Amygdala (tissue), 56 donors: ENCODE results near the gene CDK13.
"Not testable (repeated sequence)": the region's sequence is repeated elsewhere in the genome, so short reads cannot be mapped to it uniquely, and the experiment has no call there.

ENCODE experiments used
- DNase-seq, 56 donors: peaks; one replicate each; lab custom pipeline; 2025; lab: John Stamatoyannopoulos, UW

Gene CDK13

DNA sequence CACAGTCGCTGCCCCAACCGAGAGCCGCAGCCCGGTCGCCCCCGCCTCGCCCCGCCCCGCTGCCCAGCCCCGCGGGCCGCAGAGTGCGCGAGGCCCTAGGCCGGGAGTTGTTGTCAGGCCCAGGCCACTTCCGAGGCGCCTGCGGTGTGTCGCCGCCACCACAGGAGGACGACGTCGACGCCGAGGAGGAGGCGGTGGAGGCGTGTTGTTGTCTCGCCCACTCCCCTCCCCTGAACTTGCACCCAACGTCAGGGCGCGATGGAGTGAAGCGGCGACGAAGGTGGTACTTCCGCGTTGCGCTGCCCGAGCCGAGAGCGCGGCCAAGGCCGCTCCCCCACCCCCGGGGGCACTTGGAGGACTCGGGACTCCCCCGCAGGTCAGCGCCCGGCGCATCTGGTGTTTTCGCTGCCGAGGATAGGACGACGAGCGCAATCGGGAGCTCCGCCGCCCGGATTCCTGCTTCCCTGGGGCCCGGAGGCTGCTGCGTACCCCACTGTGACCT lies at the start of gene CDK13:
TSS of gene CDK13 (plus strand) at position 286 of the 502 bp plus-strand sequence. CDS start 386 bp downstream, outside the sequence.
- peak in 50 of 56 donors; percentile 9 to 89 (median 76) for DNase-seq

DNA sequence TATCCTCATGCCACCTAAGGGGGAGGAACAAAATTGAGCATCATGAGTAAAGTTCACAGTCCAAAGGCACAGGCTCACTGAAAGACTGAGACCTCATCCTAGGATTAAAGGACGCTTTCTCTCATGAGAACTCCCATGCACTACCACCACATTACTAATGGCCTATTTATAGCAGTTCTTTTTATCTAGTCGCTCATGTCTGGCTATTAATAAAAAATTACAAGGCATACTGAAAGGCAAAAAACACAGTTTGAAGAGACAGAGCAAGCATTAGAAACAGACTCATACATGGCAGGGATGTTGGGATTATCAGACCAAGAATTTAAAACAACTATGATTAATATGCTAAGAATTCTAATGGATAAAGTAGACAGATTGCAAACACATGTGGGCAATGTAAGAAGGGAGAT lies 46.0 kb upstream of the CDK13 start:
- DNase-seq, result no peak

DNA sequence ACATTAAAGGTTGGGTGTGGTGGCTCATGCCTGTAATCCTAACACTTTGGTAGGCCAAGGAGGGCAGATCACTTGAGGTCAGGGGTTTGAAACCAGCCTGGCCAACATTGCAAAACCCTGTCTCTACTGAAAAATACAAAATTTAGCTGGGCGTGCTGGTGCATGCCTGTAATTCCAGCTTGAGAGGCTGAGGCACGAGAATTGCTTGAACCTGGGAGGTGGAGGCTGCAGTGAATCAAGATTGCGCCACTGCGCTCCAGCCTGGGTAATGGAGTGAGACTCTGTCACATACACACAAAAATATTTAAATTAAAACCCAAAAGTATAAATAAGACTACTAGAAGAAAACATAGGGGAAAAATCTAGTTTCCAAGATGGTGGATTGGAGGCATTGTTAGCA lies 41.9 kb upstream of the CDK13 start:
- no peak for DNase-seq

DNA sequence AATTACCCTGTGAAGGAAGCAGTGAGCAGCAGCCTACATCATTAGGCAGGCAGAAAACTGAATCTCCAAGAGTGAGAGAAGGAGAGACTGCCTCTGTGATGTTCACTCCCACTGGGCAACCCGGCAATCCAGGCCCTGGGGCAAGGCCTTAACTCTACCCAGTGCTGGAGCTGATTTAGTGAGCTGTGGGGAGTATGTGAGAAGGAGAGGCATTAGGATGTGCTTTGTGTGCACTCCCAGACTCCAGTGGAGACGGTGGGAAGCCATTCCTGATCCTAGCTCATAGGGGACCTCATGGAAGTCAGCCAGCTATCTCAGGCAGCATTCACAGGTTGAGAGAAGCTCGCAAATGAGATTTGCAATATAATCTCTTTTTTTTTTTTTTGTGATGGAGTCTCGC lies 41.1 kb upstream of the CDK13 start:
- DNase-seq, result no peak

DNA sequence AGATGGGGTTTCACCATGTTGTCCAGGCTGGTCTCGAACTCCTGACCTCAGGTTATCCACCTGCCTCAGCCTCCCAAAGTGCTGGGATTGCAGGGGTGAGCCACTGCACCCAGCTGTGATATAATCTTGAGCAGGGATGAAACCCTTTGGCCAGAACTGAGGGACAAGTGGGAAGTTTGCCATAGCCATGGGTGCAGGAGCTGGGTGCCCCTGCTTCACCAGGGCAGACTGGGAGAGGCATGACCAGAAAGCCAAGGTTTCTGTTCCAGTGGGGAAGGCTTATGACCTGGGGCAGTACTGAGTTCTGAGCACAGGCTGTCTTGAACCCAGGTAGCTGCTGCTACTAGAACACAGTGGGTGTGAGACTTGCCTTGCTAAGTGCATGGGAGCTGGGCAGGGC lies 40.5 kb upstream of the CDK13 start:
- DNase-seq, result no peak

DNA sequence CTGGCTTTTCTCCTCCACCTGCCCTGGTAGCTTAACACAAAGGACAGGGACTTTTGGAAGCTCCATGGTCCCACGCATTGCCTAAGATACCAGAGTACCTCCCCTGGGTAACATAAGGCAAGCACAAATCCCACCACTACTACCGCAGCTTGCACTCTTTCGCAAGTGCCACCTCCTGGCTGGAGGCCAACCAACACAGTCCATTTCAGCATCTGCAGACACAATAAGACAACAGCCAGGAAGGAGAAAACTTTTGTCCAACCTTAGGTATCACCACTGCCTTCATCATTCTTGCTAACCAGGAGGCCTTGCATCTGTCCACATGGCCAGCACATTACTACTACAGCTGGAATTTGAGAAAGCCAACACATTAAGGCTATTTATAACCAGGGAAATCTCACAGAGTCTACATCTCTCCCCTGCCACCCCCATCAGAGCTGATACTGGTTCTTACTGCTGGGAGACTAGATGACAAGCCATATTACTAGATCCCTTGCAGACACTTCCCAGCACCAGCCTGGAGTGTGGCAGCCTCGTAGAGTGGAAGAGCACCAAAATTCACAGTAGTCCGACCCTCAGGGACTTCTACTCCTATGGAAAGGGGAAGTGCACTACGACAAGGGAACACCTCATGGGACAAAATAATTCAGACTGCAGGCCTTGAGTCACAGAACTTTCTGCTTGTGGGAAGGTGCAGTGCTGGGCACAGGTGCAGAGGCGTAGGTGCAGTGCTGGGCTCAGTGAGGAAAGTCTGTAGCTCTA lies 39.8 kb upstream of the CDK13 start:
- no peak for DNase-seq

DNA sequence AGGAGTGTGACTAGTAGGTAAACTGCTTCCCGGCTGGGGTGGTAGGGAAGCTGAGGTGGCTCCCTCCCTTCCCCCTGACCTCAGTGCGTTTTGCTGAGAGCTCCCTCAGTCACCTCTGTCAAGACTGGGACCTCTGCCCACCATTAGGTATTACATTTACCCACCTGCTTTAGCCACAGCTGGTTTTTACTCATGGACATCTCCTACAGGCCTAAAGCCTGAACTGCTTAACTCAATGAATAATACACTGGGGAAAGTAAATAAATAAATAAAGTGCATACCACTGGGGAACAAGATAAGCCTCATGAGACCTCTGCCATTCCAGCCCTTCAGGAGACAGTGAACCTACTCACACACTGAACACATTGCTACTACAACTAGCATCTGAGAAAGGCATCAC lies 38.9 kb upstream of the CDK13 start:
- no peak for DNase-seq

DNA sequence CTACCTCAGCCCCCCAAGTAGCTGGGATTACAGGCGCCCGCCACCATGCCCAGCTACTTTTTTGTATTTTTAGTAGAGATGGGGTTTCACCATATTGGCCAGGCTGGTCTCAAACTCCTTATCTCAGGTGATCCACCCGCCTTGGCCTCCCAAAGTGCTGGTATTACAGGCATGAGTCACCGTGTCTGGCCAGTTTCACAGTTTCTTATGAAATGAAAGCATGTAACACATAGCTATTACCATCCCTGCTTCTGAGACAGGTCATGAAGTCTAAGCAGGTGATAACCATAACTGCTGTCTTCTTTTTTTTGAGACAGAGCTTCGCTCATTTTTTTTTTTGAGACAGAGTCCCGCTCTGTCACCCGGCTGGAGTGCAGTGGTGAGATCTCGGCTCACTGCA lies 34.2 kb upstream of the CDK13 start:
- not testable (repeated sequence) for DNase-seq

DNA sequence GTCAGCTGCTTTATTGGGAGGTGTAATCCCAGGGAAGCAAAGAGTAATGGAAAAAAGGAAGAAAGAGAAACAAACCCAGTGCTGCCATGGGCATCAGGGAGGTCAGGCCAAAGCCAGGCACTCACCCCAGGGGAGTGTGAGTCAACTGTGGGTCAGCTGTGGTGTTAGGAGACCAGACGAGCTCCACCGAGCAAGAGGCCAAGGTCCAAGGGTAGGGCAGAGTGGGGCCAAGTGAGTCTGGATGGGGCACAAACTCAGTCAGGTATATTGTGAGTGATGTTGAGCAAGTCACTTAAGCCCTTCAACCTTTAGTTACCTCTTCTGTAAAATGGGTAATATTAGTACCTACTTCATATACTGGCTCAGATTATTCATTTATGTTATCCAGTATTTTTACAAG lies 30.4 kb upstream of the CDK13 start:
- DNase-seq, result no peak

DNA sequence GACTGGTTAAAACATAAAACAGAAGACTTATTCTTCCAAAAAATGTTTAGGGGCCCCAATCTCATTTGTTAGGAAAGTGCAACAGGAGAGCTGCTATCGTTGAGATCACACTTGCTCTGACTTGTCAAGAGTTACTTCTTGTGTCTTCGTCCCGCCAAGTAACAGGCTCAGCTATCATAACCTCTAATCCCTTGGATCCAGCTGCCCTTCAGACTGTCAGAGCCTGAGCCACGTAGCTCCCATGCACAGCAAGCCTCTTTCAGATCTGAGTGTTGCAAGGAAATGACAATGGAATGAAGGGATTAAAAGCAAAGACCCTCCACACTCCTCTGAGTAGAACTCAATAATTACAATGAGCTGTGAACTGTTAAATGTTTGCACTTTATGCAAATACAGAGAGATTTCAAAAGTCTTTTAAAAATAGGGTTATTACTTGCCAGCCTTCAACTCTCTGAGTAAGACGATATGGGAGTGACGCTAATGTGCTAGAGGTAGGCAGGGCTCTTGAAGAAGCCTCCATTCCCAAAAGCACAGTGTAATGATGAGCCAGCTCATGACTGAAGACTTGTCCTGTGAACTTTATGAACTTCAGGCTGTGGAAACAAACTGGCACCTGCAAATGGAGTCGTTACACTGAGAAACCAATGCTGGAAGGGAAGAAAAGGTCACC lies 28.4 kb upstream of the CDK13 start:
- DNase-seq, result no peak

DNA sequence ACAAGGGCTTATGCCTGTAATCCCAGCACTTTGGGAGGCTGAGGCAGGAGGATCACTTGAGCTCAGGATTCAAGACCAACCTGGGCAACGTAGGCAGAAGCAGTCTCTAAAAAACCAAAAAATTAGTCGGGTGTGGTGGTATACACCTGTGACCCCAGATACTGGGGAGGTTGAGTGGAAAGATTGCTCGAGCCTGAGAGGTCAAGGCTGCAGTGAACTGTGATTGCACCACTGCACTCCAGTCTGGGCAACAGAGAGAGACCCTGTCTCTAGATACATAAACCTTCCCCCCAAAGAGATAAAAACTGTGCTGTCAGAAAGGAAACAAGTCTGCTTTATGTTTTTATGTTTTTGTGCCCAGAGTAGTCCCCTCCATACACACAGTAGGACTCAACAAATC lies 27.5 kb upstream of the CDK13 start:
- no peak for DNase-seq

DNA sequence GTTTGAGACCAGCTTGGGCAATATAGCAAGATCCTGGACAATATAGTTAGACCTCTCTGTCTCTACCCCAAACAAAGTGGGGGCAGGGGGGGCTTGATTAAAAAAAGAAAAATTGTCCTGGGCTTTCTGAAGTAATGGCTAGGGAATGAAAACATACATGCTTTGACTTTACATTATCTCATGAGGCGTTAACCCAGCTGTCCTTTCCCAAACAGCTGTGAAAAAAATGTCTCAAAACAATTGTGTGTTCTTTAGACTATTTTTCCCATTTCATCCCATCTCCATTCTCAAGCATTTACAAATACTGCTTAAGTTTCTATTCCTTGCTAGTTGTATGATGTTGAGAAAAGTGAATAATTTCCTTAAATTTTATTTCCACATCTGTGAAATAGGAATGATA lies 27.0 kb upstream of the CDK13 start:
- no peak for DNase-seq

DNA sequence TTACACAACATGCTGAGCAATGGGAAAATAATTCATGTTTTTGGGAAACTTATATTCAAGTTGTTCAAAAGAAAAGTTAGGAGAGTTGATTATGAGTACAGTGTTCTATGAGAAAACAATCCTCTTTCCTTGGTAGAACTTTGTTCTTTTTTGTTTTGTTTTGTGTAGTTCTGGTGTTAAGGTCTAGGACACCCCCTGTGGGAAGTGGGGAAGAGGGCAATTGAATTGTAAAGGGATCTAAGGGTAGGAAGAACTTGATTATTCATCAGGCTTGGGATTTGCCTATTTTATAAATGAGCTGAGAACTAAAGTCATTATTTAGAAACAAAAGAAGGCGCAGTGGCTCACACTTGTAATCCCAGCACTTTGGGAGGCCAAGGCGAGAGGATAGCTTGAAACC lies 25.9 kb upstream of the CDK13 start:
- no peak for DNase-seq

DNA sequence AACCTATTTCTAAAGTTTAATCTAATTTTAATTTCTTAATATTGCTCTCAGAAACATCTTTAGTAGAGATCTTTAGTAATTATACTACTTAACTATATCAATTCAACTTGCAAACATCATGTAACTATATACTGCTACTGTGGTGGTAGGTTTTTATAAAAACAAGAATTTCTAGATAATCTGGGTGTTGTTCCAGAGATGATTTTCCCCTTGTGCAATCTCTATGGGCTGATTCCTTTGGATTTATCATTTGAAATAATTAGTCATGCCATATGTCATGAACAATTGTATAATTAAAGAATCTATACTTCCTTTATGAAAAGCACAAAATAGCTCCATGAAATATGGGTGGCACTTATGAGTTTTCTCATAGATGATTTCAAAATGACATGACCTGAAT lies 23.9 kb upstream of the CDK13 start:
- no peak for DNase-seq

DNA sequence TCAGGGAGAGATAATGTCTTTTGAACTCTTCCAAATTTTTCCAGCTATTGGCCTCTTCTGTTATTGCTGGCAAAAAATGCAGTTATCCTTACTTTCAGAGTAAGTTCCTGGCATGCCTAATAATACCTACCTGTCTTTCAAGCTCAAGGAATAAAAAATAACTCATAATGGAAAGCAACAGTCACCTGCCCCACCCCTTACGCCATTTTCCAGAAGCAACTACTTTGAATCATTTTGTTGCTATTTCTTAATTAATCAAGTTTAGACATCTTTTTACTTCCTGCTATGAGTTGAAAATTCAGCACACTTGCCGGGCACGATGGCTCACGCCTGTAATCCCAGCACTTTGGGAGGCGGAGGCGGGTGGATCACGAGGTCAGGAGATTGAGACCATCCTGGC lies 23.0 kb upstream of the CDK13 start:
- DNase-seq, result no peak

DNA sequence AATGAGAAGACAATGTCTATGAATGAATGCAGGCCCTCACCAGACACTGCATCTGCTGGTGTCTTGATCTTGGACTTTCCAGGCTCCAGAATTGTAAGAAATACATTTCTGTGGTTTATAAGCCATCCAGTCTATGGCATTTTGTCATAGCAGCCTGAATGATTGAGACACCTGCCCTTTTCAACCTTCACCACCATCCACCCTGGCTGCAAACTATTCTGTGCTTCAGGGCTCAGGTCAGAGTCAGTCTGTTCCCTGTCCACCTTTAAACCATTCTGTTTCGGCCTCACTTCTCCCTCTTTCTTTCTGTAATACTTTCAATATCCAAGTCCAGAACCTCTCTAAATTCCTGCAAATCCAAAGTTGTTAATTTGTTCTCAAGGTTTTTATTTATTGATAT lies 15.9 kb upstream of the CDK13 start:
- no peak for DNase-seq

DNA sequence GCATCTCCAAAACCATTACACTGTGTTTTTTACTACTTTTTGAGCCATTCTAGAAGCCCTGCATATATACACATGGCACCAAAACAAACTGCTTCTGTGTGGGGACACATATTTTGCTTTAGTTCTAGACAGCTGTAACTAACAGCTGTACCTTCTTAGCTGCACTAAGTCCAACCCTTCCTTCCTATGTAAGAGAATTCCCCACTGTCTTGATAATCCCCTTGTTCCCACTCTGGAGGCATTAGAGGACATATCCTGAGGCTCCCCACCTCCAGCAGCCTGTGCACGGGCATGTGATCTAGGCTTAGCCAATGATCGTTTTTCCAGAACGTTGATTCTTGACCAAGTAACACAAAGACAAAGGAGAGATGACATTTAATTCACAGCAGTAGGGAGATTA lies 13.3 kb upstream of the CDK13 start:
- no peak for DNase-seq

DNA sequence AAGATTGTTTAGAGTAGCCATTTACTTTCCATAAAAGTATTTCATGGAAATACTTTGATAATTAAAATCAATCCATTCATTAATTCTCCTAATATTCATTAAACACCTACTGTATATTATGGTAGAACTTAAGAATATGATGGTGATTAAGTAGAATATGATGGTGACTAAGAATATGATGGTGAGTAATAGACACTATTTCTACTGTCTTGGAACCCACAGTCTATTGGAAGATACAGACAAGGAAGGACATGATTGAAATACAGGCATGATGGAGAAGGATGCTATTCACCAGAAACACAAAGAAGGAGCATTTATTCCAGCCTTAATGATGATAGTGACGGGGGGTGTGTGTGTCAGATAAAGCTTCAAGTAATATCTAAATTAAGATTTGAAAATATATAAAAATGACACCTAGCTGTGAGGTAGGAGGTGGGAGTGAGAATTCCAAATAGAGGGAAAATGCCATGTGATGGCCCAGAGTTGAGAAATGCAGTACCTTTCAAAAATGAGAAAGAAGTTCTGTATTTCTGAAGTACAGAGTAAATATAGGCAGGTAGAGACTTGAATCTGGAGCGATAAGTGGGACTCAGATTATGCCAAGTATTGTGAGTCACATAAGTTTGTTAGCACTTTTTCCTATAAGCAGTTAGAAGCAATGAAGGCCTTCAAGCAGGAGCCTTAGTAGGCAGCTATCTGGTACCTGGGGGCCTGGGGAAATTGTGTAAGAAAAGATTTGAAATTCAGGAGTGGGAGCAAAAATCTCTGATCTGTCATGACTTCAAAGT lies 12.5 kb upstream of the CDK13 start:
- no peak for DNase-seq

DNA sequence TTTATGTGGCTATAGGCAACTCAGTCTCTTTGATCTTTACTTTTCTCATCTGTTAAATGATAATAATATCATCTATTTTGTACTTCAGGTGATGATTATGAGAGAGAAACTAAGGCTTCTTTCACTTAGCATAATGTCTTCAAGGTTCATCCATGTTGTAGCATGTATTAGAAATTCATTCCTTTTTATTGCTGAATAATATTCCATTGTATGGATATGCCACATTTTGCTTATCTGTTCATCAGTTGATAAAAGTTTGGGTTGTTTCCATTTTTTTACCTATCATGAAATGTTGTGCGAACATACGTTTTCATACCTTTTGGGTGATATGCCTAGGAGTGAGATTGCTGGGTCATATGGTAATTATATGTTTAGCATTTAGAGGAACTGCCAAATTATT lies 7.2 kb upstream of the CDK13 start:
- DNase-seq, result no peak

DNA sequence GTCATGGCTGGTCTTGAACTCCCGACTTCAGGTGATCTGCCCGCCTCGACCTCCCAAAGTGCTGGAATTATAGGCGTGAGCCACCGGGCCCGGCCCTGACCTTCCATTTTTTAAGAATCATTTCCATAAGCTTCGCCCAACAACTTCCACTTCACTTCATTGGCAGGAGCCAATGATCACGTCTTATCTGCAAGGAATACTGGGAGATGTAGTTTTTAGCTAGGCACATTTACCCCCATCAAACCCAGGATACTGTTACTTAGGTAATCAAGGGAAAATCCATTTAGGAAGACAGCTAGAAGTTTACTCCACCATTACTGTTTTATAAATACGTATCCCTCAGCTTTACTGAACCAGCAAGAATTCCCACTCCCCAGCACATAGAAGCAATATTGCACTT lies 3.4 kb upstream of the CDK13 start:
- DNase-seq, result no peak

DNA sequence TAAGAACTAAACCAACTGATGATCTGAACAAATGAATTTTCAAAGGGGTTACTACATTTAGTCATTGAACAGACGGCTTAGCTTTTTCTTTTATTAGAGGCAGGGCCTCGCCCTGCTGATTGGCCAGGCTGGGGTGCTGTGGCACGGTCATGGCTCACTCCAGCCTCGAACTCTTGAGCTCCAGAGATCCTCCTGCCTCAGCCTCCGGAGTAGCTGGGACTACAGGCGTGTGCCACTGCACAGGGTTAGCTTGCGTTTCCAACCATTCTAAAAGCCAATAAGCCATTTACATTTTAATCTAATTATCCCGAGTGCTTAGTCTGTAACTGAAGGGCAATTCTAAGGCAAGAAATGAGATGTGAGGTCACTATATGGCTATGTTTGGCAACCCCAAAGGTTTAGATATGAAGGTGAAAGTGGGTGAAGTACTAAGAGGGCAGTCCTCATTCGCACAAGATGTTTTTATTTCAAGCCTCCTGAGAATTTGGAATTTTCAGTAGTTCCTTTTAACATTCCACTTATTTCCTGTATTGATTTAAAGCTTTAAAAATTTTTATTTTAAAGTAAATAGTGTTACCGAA lies 1.6 kb upstream of the CDK13 start:
- DNase-seq, result peak in 1 of 56 donors; percentile 1
